ENCODE results near the gene JOSD1. TPM values are rescaled to one million over a fixed set of nuclear protein-coding genes. Genes with fewer than 3 reads are reported as not detected.

Gene JOSD1
- polyA plus RNA-seq, 3 donors = 7.1 to 83.5 (median 7.2) TPM

DNA sequence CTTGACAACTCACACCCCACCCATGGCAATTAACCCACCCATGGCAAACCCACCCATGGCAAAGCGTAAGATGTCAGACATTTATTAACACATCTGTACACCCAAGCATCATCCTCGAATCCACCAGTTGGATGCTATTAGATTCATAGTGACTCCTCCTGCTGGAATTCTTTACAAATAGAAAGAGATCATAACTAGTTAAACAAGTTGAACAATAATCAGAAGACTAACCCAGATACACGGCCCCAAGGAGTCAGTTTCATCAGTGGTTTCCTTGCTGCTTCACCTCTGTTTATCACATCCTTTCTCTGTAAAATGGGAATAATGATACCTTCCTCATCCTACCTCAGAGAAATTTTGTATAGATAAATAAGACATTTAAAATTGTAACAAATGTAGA is 10.1 kb upstream of the JOSD1 start:
- H3K27me3 Mint-ChIP-seq (ENCODE audit: low read depth in 3 of 3) = peaks cover 0 to 2% (median 0%) of the 10 kb centered on the region in 3 donors
- Histone ChIP-seq H3K9me3 (replicated peaks in 1 of 2; ENCODE audit: control insufficient read depth in 1 of 2, insufficient read depth in 1 of 2, low read length in 2 of 2) (no peaks in the 10 kb centered on the region), H3K27me3 (ENCODE audit: control insufficient read depth in 2 of 2, insufficient read depth in 2 of 2, low read length in 2 of 2) (no peaks in the 10 kb centered on the region), H3K79me2 (ENCODE audit: insufficient read depth, low read length) (peaks cover 100% of the 10 kb centered on the region), H4K20me1 (ENCODE audit: insufficient read depth, low read length) (peaks cover 95% of the 10 kb centered on the region), H3K36me3 (replicated peaks in 1 of 2; ENCODE audit: control insufficient read depth in 1 of 2, insufficient read depth in 2 of 2, low read length in 2 of 2) (peaks cover 6 to 44% of the 10 kb centered on the region in 2 donors), H3K4me1 (ENCODE audit: control insufficient read depth in 1 of 2, insufficient read depth in 2 of 2, low read length in 2 of 2) (peaks cover 30 to 43% of the 10 kb centered on the region in 2 donors), H3K4me3 (replicated peaks in 1 of 3; ENCODE audit: low read depth in 2 of 3, low read length in 3 of 3) (no peak overlapping the region), H2AFZ (ENCODE audit: insufficient read depth, low read depth, low read length, poor library complexity, severe bottlenecking) (no peak overlapping the region), H3K27ac (ENCODE audit: low read depth in 1 of 2, low read length in 2 of 2) (no peak overlapping the region), H3K4me2 (replicated peaks; ENCODE audit: extremely low read depth, low read length, poor library complexity, severe bottlenecking) (no peak overlapping the region), H3K9ac (ENCODE audit: insufficient read depth, low read length, poor library complexity, severe bottlenecking) (no peak overlapping the region)
- H3K4me3 Mint-ChIP-seq = no peak overlapping the region
- WGBS (ENCODE audit: insufficient coverage) = no CpG with 5 or more reads among the region's 3 CpGs
- H3K9me3 Mint-ChIP-seq = no peaks in the 10 kb centered on the region
- peaks cover 64% of the 10 kb centered on the region for H3K4me1 Mint-ChIP-seq
- no peak overlapping the region for H3K27ac Mint-ChIP-seq
- TF ChIP-seq, protein P1, sequence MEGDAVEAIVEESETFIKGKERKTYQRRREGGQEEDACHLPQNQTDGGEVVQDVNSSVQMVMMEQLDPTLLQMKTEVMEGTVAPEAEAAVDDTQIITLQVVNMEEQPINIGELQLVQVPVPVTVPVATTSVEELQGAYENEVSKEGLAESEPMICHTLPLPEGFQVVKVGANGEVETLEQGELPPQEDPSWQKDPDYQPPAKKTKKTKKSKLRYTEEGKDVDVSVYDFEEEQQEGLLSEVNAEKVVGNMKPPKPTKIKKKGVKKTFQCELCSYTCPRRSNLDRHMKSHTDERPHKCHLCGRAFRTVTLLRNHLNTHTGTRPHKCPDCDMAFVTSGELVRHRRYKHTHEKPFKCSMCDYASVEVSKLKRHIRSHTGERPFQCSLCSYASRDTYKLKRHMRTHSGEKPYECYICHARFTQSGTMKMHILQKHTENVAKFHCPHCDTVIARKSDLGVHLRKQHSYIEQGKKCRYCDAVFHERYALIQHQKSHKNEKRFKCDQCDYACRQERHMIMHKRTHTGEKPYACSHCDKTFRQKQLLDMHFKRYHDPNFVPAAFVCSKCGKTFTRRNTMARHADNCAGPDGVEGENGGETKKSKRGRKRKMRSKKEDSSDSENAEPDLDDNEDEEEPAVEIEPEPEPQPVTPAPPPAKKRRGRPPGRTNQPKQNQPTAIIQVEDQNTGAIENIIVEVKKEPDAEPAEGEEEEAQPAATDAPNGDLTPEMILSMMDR (IDR thresholded peaks at IDR 0.05) = no peak
- intact Hi-C loops (cut with micrococcal nuclease) = no loop called here
- DNase-seq = no peak
- peaks cover 39 to 55% of the 10 kb centered on the region in 2 donors for H3K36me3 Mint-ChIP-seq

DNA sequence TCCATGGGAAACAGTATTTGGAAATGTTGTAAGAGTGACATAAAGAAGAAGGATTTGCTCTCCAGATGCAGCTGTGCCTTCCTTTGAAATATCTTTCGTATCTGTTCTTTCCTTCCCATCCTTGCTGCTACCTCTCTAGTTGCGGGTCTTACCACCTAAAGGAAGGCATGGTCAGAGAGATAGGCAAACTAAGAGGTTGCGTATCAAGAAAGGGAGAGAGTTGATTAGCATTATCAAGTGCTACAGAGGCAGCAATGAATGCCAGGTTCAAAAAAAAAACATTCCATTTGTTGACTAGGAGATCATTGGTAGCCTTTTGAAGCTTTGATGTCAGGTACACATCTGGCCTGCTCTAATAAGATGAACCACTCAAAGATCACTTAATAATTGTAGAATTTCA is 9.6 kb upstream of the JOSD1 start:
- Histone ChIP-seq H3K4me3 (replicated peaks in 1 of 3; ENCODE audit: low read depth in 2 of 3, low read length in 3 of 3) (no peak overlapping the region), H3K79me2 (ENCODE audit: insufficient read depth, low read length) (peaks cover 97% of the 10 kb centered on the region), H4K20me1 (ENCODE audit: insufficient read depth, low read length) (peaks cover 90% of the 10 kb centered on the region), H3K36me3 (replicated peaks in 1 of 2; ENCODE audit: control insufficient read depth in 1 of 2, insufficient read depth in 2 of 2, low read length in 2 of 2) (peaks cover under 1 to 39% of the 10 kb centered on the region in 2 donors), H3K9ac (ENCODE audit: insufficient read depth, low read length, poor library complexity, severe bottlenecking) (no peak overlapping the region), H2AFZ (ENCODE audit: insufficient read depth, low read depth, low read length, poor library complexity, severe bottlenecking) (no peak overlapping the region), H3K27ac (ENCODE audit: low read depth in 1 of 2, low read length in 2 of 2) (no peak overlapping the region), H3K4me2 (replicated peaks; ENCODE audit: extremely low read depth, low read length, poor library complexity, severe bottlenecking) (no peak overlapping the region), H3K9me3 (replicated peaks in 1 of 2; ENCODE audit: control insufficient read depth in 1 of 2, insufficient read depth in 1 of 2, low read length in 2 of 2) (no peaks in the 10 kb centered on the region), H3K4me1 (ENCODE audit: control insufficient read depth in 1 of 2, insufficient read depth in 2 of 2, low read length in 2 of 2) (peaks cover 30 to 43% of the 10 kb centered on the region in 2 donors), H3K27me3 (ENCODE audit: control insufficient read depth in 2 of 2, insufficient read depth in 2 of 2, low read length in 2 of 2) (no peaks in the 10 kb centered on the region)
- Mint-ChIP-seq H3K27ac (peak overlapping the region in 1 of 7 donors; percentile 55), H3K9me3 (no peaks in the 10 kb centered on the region), H3K27me3 (ENCODE audit: low read depth in 3 of 3) (peaks cover 0 to 2% (median 0%) of the 10 kb centered on the region in 3 donors), H3K4me3 (no peak overlapping the region), H3K36me3 (peaks cover 34 to 51% of the 10 kb centered on the region in 2 donors), H3K4me1 (peaks cover 63% of the 10 kb centered on the region)
- WGBS (ENCODE audit: insufficient coverage) = 100% methylated on average over 1 of the region's 3 CpGs
- intact Hi-C loops (cut with micrococcal nuclease) = no loop called here
- DNase-seq = no peak
- TF ChIP-seq, protein P1 (IDR thresholded peaks at IDR 0.05) = no peak
